GM12891 (cell line): ENCODE data around the gene HMCN2.

ENCODE experiments used
- POLR2A ChIP-seq: IDR thresholded peaks from 2 replicates; pipeline ENCODE4 v1.6.1; 2011; ENCODE audit warnings: low read depth, low read length, control low read depth
- POLR2AphosphoS5 ChIP-seq: IDR thresholded peaks from 2 replicates; pipeline ENCODE4 v1.6.1; 2011; ENCODE audit warnings: low read depth, low read length, control low read depth
- TAF1 ChIP-seq: IDR thresholded peaks from 2 replicates; pipeline ENCODE4 v1.6.1; 2011; ENCODE audit warnings: low read depth, low read length, control low read depth

DNA sequence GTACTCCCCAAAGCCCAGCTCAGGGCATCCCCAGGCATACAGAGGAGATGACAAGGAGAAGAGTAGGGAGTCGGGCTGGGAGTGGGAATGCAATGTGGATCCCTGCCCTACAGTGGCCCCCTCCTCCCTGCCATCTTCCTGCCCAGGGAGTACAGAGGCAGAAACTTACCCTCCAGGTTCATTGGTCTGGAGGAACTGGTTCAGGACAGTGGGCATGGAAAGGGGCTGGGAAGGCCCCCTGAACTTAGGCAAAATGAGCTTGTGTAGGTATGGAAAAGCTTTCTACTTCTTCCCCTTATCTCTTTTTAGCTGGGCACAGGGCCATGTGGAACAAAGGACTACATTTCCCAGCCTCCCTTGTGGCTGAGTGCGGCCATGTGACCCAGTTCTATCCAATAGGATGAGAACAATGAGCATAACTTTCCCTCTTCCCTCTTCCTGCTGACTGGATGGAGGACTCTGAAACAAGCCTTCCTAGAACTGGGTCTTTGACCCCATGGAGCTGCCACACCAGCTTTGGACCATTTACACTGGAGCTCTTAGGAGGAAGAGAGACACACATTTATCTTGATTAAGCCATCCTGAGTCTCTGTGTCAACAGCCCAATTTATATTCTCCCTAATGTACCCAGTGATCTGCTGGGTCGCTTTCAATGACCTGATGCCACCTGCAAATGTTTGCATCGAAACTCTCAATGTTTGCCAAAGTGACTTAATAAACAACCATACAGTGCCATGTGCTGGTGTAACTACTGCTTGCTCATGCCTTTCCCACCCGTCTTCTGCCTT lies 25.0 kb upstream of the HMCN2 start:
- no peak for TF ChIP-seq POLR2A
- no peak for TF ChIP-seq POLR2AphosphoS5
- no peak for TF ChIP-seq TAF1
